Measurements from ENCODE around the gene TRMU.

Gene TRMU

DNA sequence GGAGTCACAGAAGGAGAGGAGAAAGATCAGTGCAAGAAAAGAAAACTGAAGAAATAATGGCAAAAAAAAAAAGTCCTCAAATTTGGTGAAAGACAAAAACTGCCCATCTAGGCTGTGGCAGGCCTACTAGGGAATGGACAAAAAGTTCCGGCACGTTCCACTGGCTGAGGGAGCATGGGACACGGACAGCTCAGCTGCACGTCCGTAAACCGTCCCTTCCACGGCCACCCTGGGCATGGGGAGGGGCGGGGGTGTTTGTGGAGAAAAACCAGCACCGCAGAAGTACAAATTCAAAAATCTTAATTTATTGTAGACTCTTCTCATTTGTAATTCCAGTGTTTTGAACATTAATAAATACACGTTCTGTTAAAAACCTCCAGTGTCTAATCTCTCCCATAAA, 25.4 kb downstream of the TRMU start:
- no peak overlapping the region for H3K4me3 ChIP-seq (ENCODE audit: low read depth in 1 of 2, low read length in 2 of 2)
- no peaks in the 10 kb centered on the region for H3K4me1 ChIP-seq (ENCODE audit: insufficient read depth, low read length)
- peaks cover 0 to 25% of the 10 kb centered on the region in 2 donors for H3K27me3 ChIP-seq (ENCODE audit: control insufficient read depth in 1 of 2, insufficient read depth in 2 of 2, low read length in 2 of 2)
- H3K36me3 ChIP-seq (ENCODE audit: insufficient read depth, low read length), result no peaks in the 10 kb centered on the region
- no peaks in the 10 kb centered on the region for H3K9me3 ChIP-seq (ENCODE audit: low read length)
- no peak overlapping the region for H3K9ac ChIP-seq (ENCODE audit: low read length)
- H3K27ac ChIP-seq (ENCODE audit: low read depth, low read length), result no peak overlapping the region

DNA sequence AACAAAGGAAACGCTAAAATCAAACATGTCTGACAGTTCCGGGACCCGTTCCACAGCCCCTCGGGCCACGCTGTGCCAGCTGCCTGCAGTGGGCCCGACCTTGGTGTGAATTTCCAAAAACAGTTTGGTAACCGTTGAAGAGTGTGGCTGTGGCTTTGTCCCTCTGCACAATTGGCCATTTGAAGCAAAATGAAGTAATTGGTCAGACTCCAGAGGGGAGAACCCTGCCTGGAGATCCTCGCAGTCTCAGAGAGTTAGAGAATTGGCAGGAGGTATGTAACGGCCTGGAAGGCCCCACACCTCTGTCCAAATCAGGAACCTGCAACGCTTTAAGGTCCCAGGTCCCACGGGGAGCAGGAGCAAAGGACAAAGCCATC, 26.3 kb downstream of the TRMU start:
- no peak overlapping the region for H3K4me3 ChIP-seq (ENCODE audit: low read depth in 1 of 2, low read length in 2 of 2)
- no peak overlapping the region for H3K9ac ChIP-seq (ENCODE audit: low read length)
- H3K27me3 ChIP-seq (ENCODE audit: control insufficient read depth in 1 of 2, insufficient read depth in 2 of 2, low read length in 2 of 2), result peaks cover 0 to 28% of the 10 kb centered on the region in 2 donors
- no peaks in the 10 kb centered on the region for H3K4me1 ChIP-seq (ENCODE audit: insufficient read depth, low read length)
- no peak overlapping the region for H3K27ac ChIP-seq (ENCODE audit: low read depth, low read length)
- H3K36me3 ChIP-seq (ENCODE audit: insufficient read depth, low read length), result no peaks in the 10 kb centered on the region
- H3K9me3 ChIP-seq (ENCODE audit: low read length), result no peaks in the 10 kb centered on the region

DNA sequence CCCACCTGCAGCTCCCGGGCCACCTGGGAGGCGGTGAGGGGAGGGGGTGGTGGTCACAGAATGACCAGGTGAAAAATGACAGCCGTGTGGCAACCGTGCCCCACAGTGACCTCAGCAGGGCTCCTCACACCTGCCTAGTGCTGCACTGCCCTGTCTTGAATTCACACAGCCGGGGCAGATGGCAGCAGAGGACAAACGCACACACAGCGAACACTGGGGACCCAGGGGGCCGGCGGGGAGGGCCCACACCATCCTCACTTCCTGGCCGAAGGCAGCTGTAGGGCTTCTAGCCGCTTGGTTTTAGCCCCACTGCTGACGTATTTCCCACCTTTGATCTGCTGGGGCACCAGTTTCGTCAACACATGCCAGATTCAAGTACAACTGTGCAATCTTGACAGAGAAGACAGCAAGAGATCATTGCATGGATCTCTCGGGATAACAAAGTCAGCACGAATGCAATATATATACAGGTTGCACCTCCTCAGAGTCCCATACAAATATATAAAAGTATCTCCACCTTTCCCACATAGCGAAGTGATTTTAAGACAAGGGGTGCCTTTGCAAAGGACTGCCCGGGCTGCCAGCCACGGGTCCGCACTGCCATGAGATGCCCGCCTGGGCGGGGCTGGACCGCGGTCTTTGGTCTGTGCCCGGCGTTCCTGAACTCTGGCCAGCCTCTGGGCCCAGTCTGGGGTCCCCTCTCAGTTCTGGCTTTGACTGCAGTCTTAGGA, 26.9 kb downstream of the TRMU start:
- Histone ChIP-seq H3K27me3 (ENCODE audit: control insufficient read depth in 1 of 2, insufficient read depth in 2 of 2, low read length in 2 of 2) (peaks cover 0 to 34% of the 10 kb centered on the region in 2 donors), H3K4me1 (ENCODE audit: insufficient read depth, low read length) (no peaks in the 10 kb centered on the region), H3K4me3 (ENCODE audit: low read depth in 1 of 2, low read length in 2 of 2) (no peak overlapping the region), H3K36me3 (ENCODE audit: insufficient read depth, low read length) (no peaks in the 10 kb centered on the region), H3K27ac (ENCODE audit: low read depth, low read length) (no peak overlapping the region), H3K9me3 (ENCODE audit: low read length) (no peaks in the 10 kb centered on the region), H3K9ac (ENCODE audit: low read length) (no peak overlapping the region)

- Histone ChIP-seq H3K36me3 (ENCODE audit: insufficient read depth, low read length) (no peaks in the 10 kb centered on the region), H3K4me1 (ENCODE audit: insufficient read depth, low read length) (no peaks in the 10 kb centered on the region), H3K9me3 (ENCODE audit: low read length) (no peaks in the 10 kb centered on the region), H3K4me3 (ENCODE audit: low read depth in 1 of 2, low read length in 2 of 2) (no peak overlapping the region), H3K27ac (ENCODE audit: low read depth, low read length) (no peak overlapping the region), H3K27me3 (ENCODE audit: control insufficient read depth in 1 of 2, insufficient read depth in 2 of 2, low read length in 2 of 2) (peaks cover 0 to 36% of the 10 kb centered on the region in 2 donors), H3K9ac (ENCODE audit: low read length) (no peak overlapping the region)
These were observed 27.5 kb downstream of the TRMU start for GRCh38 chr22:46362934-46363515.

- Histone ChIP-seq H3K36me3 (ENCODE audit: insufficient read depth, low read length) (no peaks in the 10 kb centered on the region), H3K27me3 (ENCODE audit: control insufficient read depth in 1 of 2, insufficient read depth in 2 of 2, low read length in 2 of 2) (peaks cover 0 to 36% of the 10 kb centered on the region in 2 donors), H3K9ac (ENCODE audit: low read length) (no peak overlapping the region), H3K27ac (ENCODE audit: low read depth, low read length) (no peak overlapping the region), H3K9me3 (ENCODE audit: low read length) (no peaks in the 10 kb centered on the region), H3K4me3 (ENCODE audit: low read depth in 1 of 2, low read length in 2 of 2) (no peak overlapping the region), H3K4me1 (ENCODE audit: insufficient read depth, low read length) (no peaks in the 10 kb centered on the region)
These were observed 28.3 kb downstream of the TRMU start for GRCh38 chr22:46363611-46364321.

DNA sequence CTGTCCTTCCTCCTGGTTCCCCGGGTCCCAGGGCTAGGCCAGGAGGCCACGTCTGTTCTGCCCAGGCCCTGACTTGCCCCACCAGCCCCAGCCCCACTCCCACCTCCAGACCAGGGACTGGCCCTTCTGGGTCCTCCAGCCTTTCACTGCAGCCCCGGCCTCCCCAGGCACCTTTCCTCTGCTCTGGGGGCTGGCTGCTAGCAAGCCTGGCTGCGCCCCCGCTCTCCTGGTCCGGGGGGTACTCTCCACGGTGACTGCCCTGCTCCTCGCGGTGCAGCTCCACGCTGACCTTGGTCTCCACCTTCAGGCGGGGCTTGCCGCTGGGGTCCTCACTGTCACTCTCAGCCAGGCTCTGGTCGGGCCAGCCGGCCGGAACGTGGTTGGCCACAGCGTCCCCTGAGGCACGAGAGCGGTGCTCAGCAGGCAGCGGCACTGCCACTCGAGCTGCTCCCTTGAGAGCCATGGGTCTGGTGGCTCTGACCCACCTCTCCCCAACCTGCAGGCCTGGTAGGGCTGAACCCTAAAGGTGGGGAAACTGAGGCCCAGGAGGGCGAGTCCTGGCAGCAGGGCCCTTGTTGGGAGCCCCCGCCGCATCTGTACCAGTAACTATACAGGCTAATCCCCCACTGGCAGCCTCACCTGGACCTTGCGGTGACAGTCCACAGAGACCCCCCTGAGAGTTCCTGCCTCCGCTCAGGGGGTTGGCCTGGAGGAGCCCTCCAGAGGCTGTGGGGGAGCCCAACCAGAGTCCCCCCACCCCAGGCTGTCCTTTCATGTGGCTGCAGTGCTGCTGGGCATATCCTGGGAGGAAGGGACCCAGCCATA, 29.0 kb downstream of the TRMU start:
- Histone ChIP-seq H3K9me3 (ENCODE audit: low read length) (no peaks in the 10 kb centered on the region), H3K4me3 (ENCODE audit: low read depth in 1 of 2, low read length in 2 of 2) (no peak overlapping the region), H3K4me1 (ENCODE audit: insufficient read depth, low read length) (no peaks in the 10 kb centered on the region), H3K36me3 (ENCODE audit: insufficient read depth, low read length) (no peaks in the 10 kb centered on the region), H3K9ac (ENCODE audit: low read length) (no peak overlapping the region), H3K27ac (ENCODE audit: low read depth, low read length) (no peak overlapping the region), H3K27me3 (ENCODE audit: control insufficient read depth in 1 of 2, insufficient read depth in 2 of 2, low read length in 2 of 2) (peaks cover 0 to 36% of the 10 kb centered on the region in 2 donors)

GRCh38 chr22:46365166-46365624, 29.7 kb downstream of the TRMU start:
- Histone ChIP-seq H3K9ac (ENCODE audit: low read length) (no peak overlapping the region), H3K4me3 (ENCODE audit: low read depth in 1 of 2, low read length in 2 of 2) (no peak overlapping the region), H3K27ac (ENCODE audit: low read depth, low read length) (no peak overlapping the region), H3K4me1 (ENCODE audit: insufficient read depth, low read length) (no peaks in the 10 kb centered on the region), H3K27me3 (ENCODE audit: control insufficient read depth in 1 of 2, insufficient read depth in 2 of 2, low read length in 2 of 2) (peaks cover 0 to 36% of the 10 kb centered on the region in 2 donors), H3K36me3 (ENCODE audit: insufficient read depth, low read length) (no peaks in the 10 kb centered on the region), H3K9me3 (ENCODE audit: low read length) (no peaks in the 10 kb centered on the region)

- Histone ChIP-seq H3K9me3 (ENCODE audit: low read length) (no peaks in the 10 kb centered on the region), H3K9ac (ENCODE audit: low read length) (no peak overlapping the region), H3K4me3 (ENCODE audit: low read depth in 1 of 2, low read length in 2 of 2) (no peak overlapping the region), H3K27ac (ENCODE audit: low read depth, low read length) (no peak overlapping the region), H3K4me1 (ENCODE audit: insufficient read depth, low read length) (no peaks in the 10 kb centered on the region), H3K27me3 (ENCODE audit: control insufficient read depth in 1 of 2, insufficient read depth in 2 of 2, low read length in 2 of 2) (peaks cover 0 to 36% of the 10 kb centered on the region in 2 donors), H3K36me3 (ENCODE audit: insufficient read depth, low read length) (no peaks in the 10 kb centered on the region)
These were observed 30.8 kb downstream of the TRMU start for GRCh38 chr22:46366327-46366731.

- H3K9ac ChIP-seq (ENCODE audit: low read length), result no peak overlapping the region
- no peak overlapping the region for H3K4me3 ChIP-seq (ENCODE audit: low read depth in 1 of 2, low read length in 2 of 2)
- no peak overlapping the region for H3K27ac ChIP-seq (ENCODE audit: low read depth, low read length)
- no peaks in the 10 kb centered on the region for H3K36me3 ChIP-seq (ENCODE audit: insufficient read depth, low read length)
- H3K27me3 ChIP-seq (ENCODE audit: control insufficient read depth in 1 of 2, insufficient read depth in 2 of 2, low read length in 2 of 2), result peaks cover 0 to 36% of the 10 kb centered on the region in 2 donors
- no peaks in the 10 kb centered on the region for H3K4me1 ChIP-seq (ENCODE audit: insufficient read depth, low read length)
- no peaks in the 10 kb centered on the region for H3K9me3 ChIP-seq (ENCODE audit: low read length)
These were observed 31.5 kb downstream of the TRMU start for GRCh38 chr22:46366801-46367706.

GRCh38 chr22:46367707-46368191, 32.2 kb downstream of the TRMU start:
- peaks cover 0 to 33% of the 10 kb centered on the region in 2 donors for H3K27me3 ChIP-seq (ENCODE audit: control insufficient read depth in 1 of 2, insufficient read depth in 2 of 2, low read length in 2 of 2)
- no peak overlapping the region for H3K4me3 ChIP-seq (ENCODE audit: low read depth in 1 of 2, low read length in 2 of 2)
- no peaks in the 10 kb centered on the region for H3K36me3 ChIP-seq (ENCODE audit: insufficient read depth, low read length)
- H3K9ac ChIP-seq (ENCODE audit: low read length), result no peak overlapping the region
- no peaks in the 10 kb centered on the region for H3K9me3 ChIP-seq (ENCODE audit: low read length)
- no peaks in the 10 kb centered on the region for H3K4me1 ChIP-seq (ENCODE audit: insufficient read depth, low read length)
- no peak overlapping the region for H3K27ac ChIP-seq (ENCODE audit: low read depth, low read length)
